Endothelial cell of umbilical vein (primary cell): ENCODE data around the gene TBC1D9.

Source experiments
- EZH2 ChIP-seq: IDR thresholded peaks from 2 replicates; pipeline ENCODE4 v1.6.1; 2012; ENCODE audit warnings: borderline replicate concordance, low read depth, mild to moderate bottlenecking, moderate library complexity, low read length, inconsistent platforms; ENCODE audit not compliant: severe bottlenecking
- JUN ChIP-seq: IDR thresholded peaks from 2 replicates; pipeline ENCODE4 v1.6.1; 2011; ENCODE audit warnings: borderline replicate concordance, low read depth; ENCODE audit not compliant: insufficient read length, insufficient read depth
- MYC ChIP-seq: IDR thresholded peaks from one replicate; pipeline ENCODE4 v1.6.1; 2011; ENCODE audit warnings: mild to moderate bottlenecking, low read depth, low read length
- POLR2A ChIP-seq: IDR thresholded peaks from 2 replicates; pipeline ENCODE4 v1.6.1; 2012; ENCODE audit warnings: low read depth, mild to moderate bottlenecking, control low read depth, low read length
- POLR2AphosphoS5 ChIP-seq: IDR thresholded peaks from 2 replicates; pipeline ENCODE4 v1.6.1; 2012; ENCODE audit warnings: low read depth, mild to moderate bottlenecking, control low read depth, low read length, moderate library complexity; ENCODE audit not compliant: insufficient read depth
- TF ChIP-seq, protein P1 (sequence below), 2 donors: IDR thresholded peaks; 1 replicate in 1 of 2; 2 replicates in 1 of 2; pipeline ENCODE4 v1.5.1; 2011; ENCODE audit warnings: low read length in 2 of 2, mild to moderate bottlenecking in 2 of 2, moderate library complexity in 2 of 2, control low read depth in 1 of 2, inconsistent platforms in 1 of 2, low read depth in 1 of 2; ENCODE audit not compliant: insufficient read depth in 1 of 2; ENCODE audit errors: extremely low read depth in 1 of 2
- TF ChIP-seq, protein P2 (sequence below): IDR thresholded peaks from 2 replicates; pipeline ENCODE4 v1.6.1; 2011; ENCODE audit not compliant: insufficient read depth, insufficient read length

DNA sequence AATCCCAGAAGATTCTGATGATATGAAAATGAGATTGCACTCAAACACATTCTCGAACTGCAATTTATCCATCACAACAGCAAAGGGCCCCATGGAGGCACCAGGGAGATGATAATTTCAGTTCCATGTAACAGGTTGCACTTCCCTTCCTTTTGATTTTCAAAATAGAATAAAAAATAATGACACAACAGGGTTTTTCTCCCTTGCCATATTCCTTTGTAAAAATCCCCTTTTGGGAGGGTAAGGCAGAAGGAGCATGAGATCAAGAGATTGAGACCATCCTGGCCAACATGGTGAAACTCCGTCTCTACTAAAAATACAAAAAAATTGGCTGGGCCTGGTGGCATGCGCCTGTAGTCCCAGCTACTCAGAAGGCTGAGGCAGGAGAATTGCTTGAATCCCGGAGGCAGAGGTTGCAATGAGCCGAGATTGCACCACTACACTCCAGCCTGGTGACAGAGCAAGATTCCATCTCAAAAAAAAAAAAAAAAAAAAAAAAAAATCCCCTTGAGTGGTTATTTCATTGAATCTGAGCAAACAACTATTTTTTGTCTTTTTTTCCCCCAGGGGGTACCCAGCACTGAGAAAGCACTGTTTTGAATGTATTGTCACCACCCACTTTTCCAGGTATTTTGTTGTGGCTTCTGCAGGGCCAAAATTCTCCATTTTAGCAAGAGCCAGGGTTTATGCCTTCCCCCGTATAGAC, 26.7 kb downstream of the TBC1D9 start:
- TF ChIP-seq EZH2 (no peak), POLR2A (no peak), MYC (no peak), JUN (no peak), POLR2AphosphoS5 (no peak)
- TF ChIP-seq, protein P1, sequence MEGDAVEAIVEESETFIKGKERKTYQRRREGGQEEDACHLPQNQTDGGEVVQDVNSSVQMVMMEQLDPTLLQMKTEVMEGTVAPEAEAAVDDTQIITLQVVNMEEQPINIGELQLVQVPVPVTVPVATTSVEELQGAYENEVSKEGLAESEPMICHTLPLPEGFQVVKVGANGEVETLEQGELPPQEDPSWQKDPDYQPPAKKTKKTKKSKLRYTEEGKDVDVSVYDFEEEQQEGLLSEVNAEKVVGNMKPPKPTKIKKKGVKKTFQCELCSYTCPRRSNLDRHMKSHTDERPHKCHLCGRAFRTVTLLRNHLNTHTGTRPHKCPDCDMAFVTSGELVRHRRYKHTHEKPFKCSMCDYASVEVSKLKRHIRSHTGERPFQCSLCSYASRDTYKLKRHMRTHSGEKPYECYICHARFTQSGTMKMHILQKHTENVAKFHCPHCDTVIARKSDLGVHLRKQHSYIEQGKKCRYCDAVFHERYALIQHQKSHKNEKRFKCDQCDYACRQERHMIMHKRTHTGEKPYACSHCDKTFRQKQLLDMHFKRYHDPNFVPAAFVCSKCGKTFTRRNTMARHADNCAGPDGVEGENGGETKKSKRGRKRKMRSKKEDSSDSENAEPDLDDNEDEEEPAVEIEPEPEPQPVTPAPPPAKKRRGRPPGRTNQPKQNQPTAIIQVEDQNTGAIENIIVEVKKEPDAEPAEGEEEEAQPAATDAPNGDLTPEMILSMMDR (IDR thresholded peaks at IDR 0.05; ENCODE audit: extremely low read depth in 1 of 2, insufficient read depth in 1 of 2, low read depth in 1 of 2, low read length in 2 of 2) = no peak
- TF ChIP-seq, protein P2, sequence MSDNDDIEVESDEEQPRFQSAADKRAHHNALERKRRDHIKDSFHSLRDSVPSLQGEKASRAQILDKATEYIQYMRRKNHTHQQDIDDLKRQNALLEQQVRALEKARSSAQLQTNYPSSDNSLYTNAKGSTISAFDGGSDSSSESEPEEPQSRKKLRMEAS = no peak
